HepG2 (cell line): Measurements from ENCODE around the gene OR7G3. TPM values are rescaled to one million over a fixed set of nuclear protein-coding genes. Genes with fewer than 3 reads are reported as not detected.

Experiments
- ARNT2 ChIP-seq: sonication (generic); formaldehyde crosslinking; IDR thresholded peaks from 2 replicates; pipeline ENCODE4 v1.8.0; 2022; ENCODE audit warnings: mild to moderate bottlenecking, low read depth, missing genetic modification reagents, moderate library complexity
- BCL6 ChIP-seq: IDR thresholded peaks from 2 replicates; pipeline ENCODE4 v1.6.1; 2016; ENCODE audit warnings: missing genetic modification reagents, missing compliant biosample characterization
- ERF ChIP-seq: IDR thresholded peaks from 2 replicates; pipeline ENCODE4 v1.6.1; 2018; ENCODE audit warnings: missing biosample characterization, missing genetic modification reagents
- GTF2F1 ChIP-seq: fragments of 150-350 bp; IDR thresholded peaks from 2 replicates; pipeline ENCODE4 v1.6.1; 2014; ENCODE audit warnings: low read length
- HMGXB3 ChIP-seq: sonication (generic); formaldehyde crosslinking; IDR thresholded peaks from 2 replicates; pipeline ENCODE4 v1.4.0; 2020; ENCODE audit warnings: missing genetic modification reagents, borderline replicate concordance
- HOXA3 ChIP-seq: sonication (generic); formaldehyde crosslinking; IDR thresholded peaks from 2 replicates; pipeline ENCODE4 v1.5.0; 2020; ENCODE audit warnings: missing genetic modification reagents
- KMT2B ChIP-seq: IDR thresholded peaks from 2 replicates; pipeline ENCODE4 v1.6.1; 2016; ENCODE audit warnings: missing genetic modification reagents, missing compliant biosample characterization
- MIXL1 ChIP-seq: IDR thresholded peaks from 2 replicates; pipeline ENCODE4 v1.6.1; 2016
- MYNN ChIP-seq: sonication (generic); formaldehyde crosslinking; IDR thresholded peaks from 2 replicates; pipeline ENCODE4 v1.4.0; 2020; ENCODE audit warnings: mild to moderate bottlenecking, low read depth, missing genetic modification reagents
- TEAD3 ChIP-seq: optimal IDR thresholded peaks from 2 replicates; pipeline ENCODE3; 2016; ENCODE audit warnings: borderline replicate concordance
- UBTF ChIP-seq: sonication (generic); formaldehyde crosslinking; IDR thresholded peaks from 2 replicates; pipeline ENCODE4 v1.4.0; 2020; ENCODE audit warnings: mild to moderate bottlenecking, missing genetic modification reagents
- ZBTB10 ChIP-seq: sonication (generic); formaldehyde crosslinking; IDR thresholded peaks from 2 replicates; pipeline ENCODE4 v1.4.0; 2020; ENCODE audit warnings: missing genetic modification reagents, borderline replicate concordance
- ZNF12 ChIP-seq: sonication (generic); formaldehyde crosslinking; IDR thresholded peaks from 2 replicates; pipeline ENCODE4 v1.5.0; 2020; ENCODE audit warnings: missing genetic modification reagents
- ZNF546 ChIP-seq: sonication (generic); formaldehyde crosslinking; conservative IDR thresholded peaks from 2 replicates; pipeline ENCODE4 v1.8.1; 2023; ENCODE audit warnings: mild to moderate bottlenecking, missing genetic modification reagents
- ZNF576 ChIP-seq: sonication (generic); formaldehyde crosslinking; IDR thresholded peaks from 2 replicates; pipeline ENCODE4 v1.4.0; 2020; ENCODE audit warnings: mild to moderate bottlenecking, missing genetic modification reagents
- ZNF598 ChIP-seq: sonication (generic); formaldehyde crosslinking; IDR thresholded peaks from 2 replicates; pipeline ENCODE4 v1.5.1; 2020; ENCODE audit warnings: mild to moderate bottlenecking, missing genetic modification reagents, borderline replicate concordance
- ZNF605 ChIP-seq: sonication (generic); formaldehyde crosslinking; IDR thresholded peaks from 2 replicates; pipeline ENCODE4 v1.8.0; 2022; ENCODE audit warnings: mild to moderate bottlenecking, missing genetic modification reagents
- ZNF780A ChIP-seq: sonication (generic); formaldehyde crosslinking; IDR thresholded peaks from 2 replicates; pipeline ENCODE4 v1.8.0; 2022; ENCODE audit warnings: mild to moderate bottlenecking, missing genetic modification reagents, moderate library complexity
- ZSCAN31 ChIP-seq: sonication (generic); formaldehyde crosslinking; IDR thresholded peaks from 2 replicates; pipeline ENCODE4 v1.5.0; 2020; ENCODE audit warnings: low read depth, mild to moderate bottlenecking, missing genetic modification reagents
- polyA plus RNA-seq, 8 experiments: library from polyadenylated mRNA; depleted of rRNA in 3 of 8; stranded (reverse) in 7 of 8; unstranded in 1 of 8; fragments of >200 nt; fragmentation: Illumina TruSeq in 4 of 8; extraction: Trizol in 4 of 8; gene quantifications; 2 replicates each; pipeline versions ENCODE4 v1.2.1 to v1.2.3, GENCODE V29; 2011 to 2016; ENCODE audit warnings: low read depth in 4 of 8, missing spikeins in 1 of 8, mixed read lengths in 1 of 8; ENCODE audit not compliant: insufficient read depth in 1 of 8
- total RNA-seq, 5 experiments: library from RNA; depleted of rRNA; stranded (reverse); fragments of >200 nt; fragmentation: Illumina TruSeq; extraction: Trizol; gene quantifications; 2 replicates each; pipeline ENCODE4 v1.2.3, GENCODE V29; 2016; ENCODE audit warnings: low read depth in 1 of 5
- TF ChIP-seq, protein P1 (sequence below): IDR thresholded peaks from 2 replicates; pipeline ENCODE4 v1.6.1; 2016; ENCODE audit warnings: mild to moderate bottlenecking, missing biosample characterization, missing genetic modification reagents

OR7G3 gene
- total and polyA plus RNA-seq, 2 of the 13 experiments (the other 11 are each of a cell fraction or from before 2014, with no cell fraction given): not detected

GRCh38 chr19:9140159-9140874 is 13.6 kb upstream of the OR7G3 start, which contains the start of gene ZNF317 (continued):
- TF ChIP-seq ZBTB10 (CRISPR knock-in tag) (peak; percentile 27; the same call in 1 of the 2 replicates), GTF2F1 (no peak), KMT2B (CRISPR knock-in tag) (peak; percentile 90), UBTF (CRISPR knock-in tag) (peak; percentile 66), ZSCAN31 (CRISPR knock-in tag) (0 out of 2 replicates have a peak, but pooled peaks have one; percentile 56), ZNF780A (CRISPR knock-in tag) (no peak), ZNF12 (CRISPR knock-in tag) (peak; percentile 40; the same call in 1 of the 2 replicates), TEAD3 (peak; percentile 41), MIXL1 (CRISPR knock-in tag) (0 out of 2 replicates have a peak, but pooled peaks have one; percentile 48), ZNF546 (CRISPR knock-in tag) (peak; percentile 68; the same call in 1 of the 2 replicates), ARNT2 (CRISPR knock-in tag) (peak; percentile 91), ZNF598 (CRISPR knock-in tag) (peak; percentile 74; the same call in 1 of the 2 replicates), HOXA3 (CRISPR knock-in tag) (peak; percentile 90), MYNN (CRISPR knock-in tag) (0 out of 2 replicates have a peak, but pooled peaks have one; percentile 62), HMGXB3 (peak; percentile 94), BCL6 (CRISPR knock-in tag) (no peak), ERF (peak; percentile 78), ZNF576 (CRISPR knock-in tag) (peak; percentile 87; the same call in 1 of the 2 replicates), ZNF605 (CRISPR knock-in tag) (peak; percentile 88)
- TF ChIP-seq, protein P1, sequence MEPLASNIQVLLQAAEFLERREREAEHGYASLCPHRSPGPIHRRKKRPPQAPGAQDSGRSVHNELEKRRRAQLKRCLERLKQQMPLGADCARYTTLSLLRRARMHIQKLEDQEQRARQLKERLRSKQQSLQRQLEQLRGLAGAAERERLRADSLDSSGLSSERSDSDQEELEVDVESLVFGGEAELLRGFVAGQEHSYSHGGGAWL (CRISPR knock-in tag): no peak; the same call in 1 of the 2 replicates
